HG02610 (cell line): Measurements from ENCODE around the gene STK24.

Experiments used
- ATAC-seq: cut with Tn5 transposase; IDR thresholded peaks from one replicate; pipeline ENCODE4 v1.9.1; 2021; ENCODE audit warnings: mild to moderate bottlenecking, moderate library complexity; ENCODE audit not compliant: unreplicated experiment

Gene STK24

DNA sequence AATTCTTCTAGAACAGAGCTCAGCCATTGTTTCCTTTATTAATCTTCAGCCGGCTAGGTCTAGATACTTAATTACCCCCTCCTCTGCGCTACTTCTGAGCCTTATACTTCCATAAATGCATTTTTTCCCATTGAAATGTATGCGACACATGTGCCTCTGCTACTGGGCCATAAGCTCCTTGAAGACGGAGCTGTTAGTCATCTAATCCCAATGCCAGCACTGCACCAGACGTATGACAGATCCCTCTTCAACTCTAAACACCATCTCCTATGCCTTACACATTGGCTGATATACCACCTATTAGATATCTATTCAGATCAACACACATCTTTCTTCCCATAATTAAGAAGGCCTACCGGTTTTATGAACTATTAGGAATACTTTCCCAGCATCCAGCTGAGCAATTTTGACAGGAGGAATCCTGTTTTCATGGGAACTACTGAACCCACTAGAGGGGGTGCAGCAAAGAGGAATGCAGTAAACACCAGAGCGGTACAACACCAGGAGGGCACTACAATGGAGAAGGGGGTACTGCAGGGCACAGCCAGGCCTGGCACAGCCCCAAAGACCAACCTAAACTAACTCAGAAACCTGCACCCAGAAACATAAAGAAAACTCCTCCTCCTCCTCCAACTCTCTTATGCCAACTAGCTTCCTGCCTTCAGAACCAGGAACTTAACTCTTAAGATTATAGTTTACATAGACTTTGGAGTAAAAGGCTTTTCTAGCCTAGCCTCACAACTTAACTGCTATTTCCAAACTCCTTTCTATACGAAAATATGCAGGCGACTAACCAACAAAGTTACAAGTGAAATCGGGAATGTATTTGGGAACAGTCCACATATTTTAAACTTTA is 18.7 kb downstream of the STK24 start:
- ATAC-seq, result no peak

- no peak for ATAC-seq
These were observed 19.8 kb downstream of the STK24 start for GRCh38 chr13:98556968-98557631.

GRCh38 chr13:98556142-98556816 is 20.6 kb downstream of the STK24 start:
- ATAC-seq, result no peak

DNA sequence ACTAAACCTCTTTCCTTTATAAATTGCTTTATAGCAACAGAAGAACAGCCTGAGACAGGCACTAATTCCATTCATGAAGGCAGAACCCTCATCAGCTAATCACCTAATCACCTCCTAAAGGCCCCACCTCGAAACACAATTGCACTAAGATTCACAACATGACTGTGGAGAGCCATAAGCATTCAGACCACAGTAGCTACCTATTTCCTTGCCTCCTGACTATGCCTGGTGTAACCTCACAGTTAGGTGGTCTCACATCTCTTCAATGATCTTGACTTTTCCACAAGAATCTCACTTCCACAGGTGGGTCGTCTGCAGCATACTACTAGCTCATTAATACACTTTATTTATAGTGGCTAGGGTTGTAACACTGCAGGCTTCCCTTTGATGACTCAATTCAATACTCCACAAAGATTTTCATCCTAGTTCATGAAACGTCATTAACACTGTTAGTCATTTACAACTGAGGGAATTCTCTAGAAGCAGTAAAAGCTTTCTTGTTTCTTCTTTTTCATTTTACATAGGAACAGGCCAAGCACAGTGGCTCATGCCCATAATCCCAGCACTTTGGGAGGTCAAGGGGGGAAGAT is 27.1 kb downstream of the STK24 start:
- peak; percentile 80 for ATAC-seq

- ATAC-seq, result no peak
These were observed 27.7 kb downstream of the STK24 start for GRCh38 chr13:98549006-98549727.

DNA sequence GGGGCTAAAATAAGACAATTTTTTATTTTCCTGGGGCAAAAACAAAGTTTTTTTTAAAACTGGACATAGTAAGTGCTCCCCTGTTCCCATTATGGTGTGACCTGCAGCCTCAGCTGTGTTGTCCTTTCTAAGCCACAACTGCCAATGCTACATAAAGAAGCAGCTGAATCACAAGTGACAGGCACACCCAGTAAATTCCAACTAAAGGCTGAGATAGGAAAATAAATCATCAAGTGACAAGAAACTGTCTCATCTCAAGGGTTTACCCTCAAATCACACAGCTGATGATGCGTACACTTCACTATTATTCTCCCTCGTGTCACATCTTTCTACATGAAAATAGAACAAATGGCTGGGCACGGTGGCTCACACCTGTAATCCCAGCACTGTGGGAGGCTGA is 28.7 kb downstream of the STK24 start:
- no peak for ATAC-seq

- no peak for ATAC-seq
These were observed 29.5 kb downstream of the STK24 start for GRCh38 chr13:98547455-98547854.

DNA sequence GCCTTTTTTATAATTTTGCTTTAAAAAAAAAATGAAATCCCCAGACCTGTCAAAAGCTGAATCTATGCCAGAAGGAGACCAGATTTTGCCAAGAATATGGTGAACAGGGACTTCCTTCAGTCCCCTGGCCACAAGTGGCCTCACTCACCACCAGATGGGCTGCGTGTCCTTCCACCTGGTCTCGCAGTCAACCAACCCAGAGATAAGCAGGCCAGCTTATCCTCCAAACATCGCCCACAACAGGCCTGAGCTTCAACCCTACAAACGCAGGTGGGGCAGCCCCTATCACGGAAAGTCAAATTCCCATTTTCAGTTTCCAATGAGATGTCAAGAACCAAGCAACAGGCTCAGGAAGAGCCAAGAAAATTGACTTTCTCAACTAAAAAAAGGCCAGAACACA is 30.5 kb downstream of the STK24 start:
- no peak for ATAC-seq

DNA sequence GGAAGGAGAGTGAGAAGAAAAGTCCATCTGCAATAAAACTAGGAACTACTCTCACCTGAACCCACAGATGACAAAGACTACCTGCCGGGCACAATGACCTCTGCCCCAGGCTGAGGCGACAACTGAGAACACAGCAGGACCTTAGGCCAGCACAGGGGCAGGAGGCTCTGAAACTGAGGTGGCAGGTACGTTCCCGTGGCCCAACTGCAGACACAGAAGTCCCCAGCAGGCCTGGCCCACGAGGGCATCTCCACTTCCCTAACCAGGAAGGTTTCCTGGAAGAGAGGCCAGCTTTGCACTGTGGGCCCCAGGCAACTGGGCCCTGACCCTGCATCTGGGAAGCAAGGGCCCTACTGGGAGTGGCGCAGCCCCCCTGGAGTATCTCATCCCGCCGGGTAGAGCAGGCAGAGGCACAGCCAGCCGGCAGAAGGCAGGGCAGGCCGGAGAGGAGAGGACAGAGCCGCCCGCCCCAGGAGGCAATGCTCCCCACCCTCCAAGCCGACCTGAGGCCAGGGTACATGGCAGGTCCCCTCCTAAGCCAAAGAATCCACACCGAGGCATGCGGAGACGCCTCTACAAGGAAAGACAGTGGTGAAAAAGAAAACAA is 32.7 kb downstream of the STK24 start:
- no peak for ATAC-seq

GRCh38 chr13:98543378-98544103 is 33.4 kb downstream of the STK24 start:
- ATAC-seq, result no peak

GRCh38 chr13:98542568-98543377 is 34.1 kb downstream of the STK24 start:
- peak; percentile 57 for ATAC-seq

GRCh38 chr13:98541701-98542203 is 35.2 kb downstream of the STK24 start:
- ATAC-seq, result no peak

GRCh38 chr13:98541191-98541590 is 35.7 kb downstream of the STK24 start:
- no peak for ATAC-seq

DNA sequence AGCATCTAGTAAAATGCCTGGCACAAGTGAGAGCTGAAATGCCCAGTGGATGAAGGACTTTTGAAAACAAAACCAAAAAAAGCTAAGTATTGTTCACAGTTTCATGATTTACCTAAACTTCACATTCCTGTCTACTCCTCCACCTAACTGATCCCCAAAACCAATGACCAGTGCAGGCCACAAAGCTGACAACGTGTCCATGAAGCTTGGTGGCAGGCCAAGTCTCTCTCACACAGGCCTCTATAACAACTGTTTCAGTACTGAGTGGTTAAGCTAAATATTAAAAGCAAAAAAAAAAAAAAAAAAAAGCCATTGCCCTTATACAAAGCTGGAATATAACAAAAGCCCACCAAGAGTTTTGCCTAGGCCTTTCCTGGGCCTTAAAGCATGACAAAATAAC is 36.4 kb downstream of the STK24 start:
- ATAC-seq, result no peak

DNA sequence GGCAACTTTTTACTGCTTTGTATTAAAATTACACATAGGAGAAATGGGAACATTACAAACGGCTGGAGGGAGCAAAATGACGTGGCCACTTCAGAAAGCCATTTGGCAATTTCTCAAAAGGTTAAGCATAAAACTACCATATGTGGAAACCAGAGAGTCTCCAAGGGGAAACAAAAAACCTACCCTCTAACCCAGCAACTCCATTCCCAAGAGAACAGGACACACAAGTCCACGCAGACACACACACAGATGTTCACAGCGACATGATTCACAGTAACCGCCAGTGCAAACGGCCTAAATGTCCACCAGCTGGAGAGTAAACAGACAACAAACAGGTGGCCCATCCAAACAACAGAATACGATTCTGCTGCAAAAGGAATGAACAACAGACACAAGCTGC is 37.2 kb downstream of the STK24 start:
- no peak for ATAC-seq

- no peak for ATAC-seq
These were observed 38.0 kb downstream of the STK24 start for GRCh38 chr13:98538876-98539275.

GRCh38 chr13:98537740-98538139 is 39.2 kb downstream of the STK24 start:
- ATAC-seq, result no peak

DNA sequence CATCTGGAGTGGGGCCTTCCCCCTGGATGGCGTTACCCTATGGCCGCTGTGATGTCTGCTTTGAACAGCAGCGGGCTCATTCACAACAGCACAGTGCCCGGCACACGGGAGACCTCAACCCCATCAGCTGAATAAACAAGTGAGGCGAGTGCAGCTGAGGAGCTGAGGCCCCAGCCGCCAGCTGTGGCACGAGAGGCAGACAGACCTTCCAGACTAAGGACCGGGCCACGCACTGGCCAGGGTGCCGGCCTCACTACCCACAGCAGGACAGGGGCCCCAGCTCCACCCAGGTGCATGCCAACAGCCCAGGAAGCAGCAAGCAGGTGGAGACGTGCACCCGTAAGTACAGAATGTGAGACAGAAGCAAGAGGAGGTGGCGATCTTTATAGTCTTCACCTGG is 39.6 kb downstream of the STK24 start:
- no peak for ATAC-seq

DNA sequence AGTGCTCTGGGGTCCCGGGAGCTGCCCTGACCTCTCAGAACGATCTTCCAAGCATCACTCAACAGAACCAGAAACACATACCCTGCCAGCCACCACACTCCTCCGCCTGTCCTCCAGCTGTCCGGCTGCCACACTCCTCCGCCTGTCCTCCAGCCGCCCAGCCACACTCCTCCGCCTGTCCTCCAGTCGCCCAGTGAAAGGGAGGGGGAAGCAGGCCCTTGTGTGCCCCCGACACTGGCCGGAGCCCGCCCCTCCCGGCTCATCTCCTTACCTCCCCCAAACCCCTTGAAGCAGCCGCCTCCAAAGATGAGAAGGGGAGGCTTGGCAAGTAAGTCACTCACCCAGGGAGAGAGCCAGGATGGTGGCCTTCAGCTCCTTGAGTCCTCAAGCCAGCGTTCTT is 40.2 kb downstream of the STK24 start:
- no peak for ATAC-seq
